Activated CD8-positive, alpha-beta memory T cell treated with anti-CD3 and anti-CD28 coated beads, Interleukin-2, amount 10 ng/mL, durations not matched to agents 7 days and 5 days (primary cell): ENCODE results near the gene PCED1A. TPM values are rescaled to one million over a fixed set of nuclear protein-coding genes. Genes with fewer than 3 reads are reported as not detected.
A peak's percentile ranks its signal among the peaks of the same experiment; 100 is the strongest.

Experiments used
- ATAC-seq: fragments of 150-1000 bp; cut with Tn5 transposase; one replicate; pipeline ENCODE4 v1.10.0; 2021; ENCODE audit warnings: moderate library complexity
- CTCF ChIA-PET: fragments of 350-600 bp; sonication (Branson Sonifier 250); formaldehyde crosslinking; loops from one replicate; lab custom pipeline; 2021; ENCODE audit warnings: antibody characterized with exemption; lab: Charles Lee
- DNase-seq: peaks from one replicate; pipeline ENCODE4 v3.0.0-alpha.2; 2020
- H3K27ac Mint-ChIP-seq: one replicate; pipeline ENCODE4 v1.8.0; 2021; ENCODE audit warnings: mild to moderate bottlenecking, mixed read lengths
- H3K27me3 Mint-ChIP-seq: one replicate; pipeline ENCODE4 v1.8.0; 2021; ENCODE audit warnings: mixed read lengths
- H3K36me3 Mint-ChIP-seq: one replicate; pipeline ENCODE4 v1.8.0; 2021; ENCODE audit warnings: mild to moderate bottlenecking, mixed read lengths
- H3K4me1 Mint-ChIP-seq: one replicate; pipeline ENCODE4 v1.8.0; 2021; ENCODE audit warnings: mixed read lengths
- H3K4me3 Mint-ChIP-seq: one replicate; pipeline ENCODE4 v1.8.0; 2021; ENCODE audit warnings: mild to moderate bottlenecking, moderate library complexity, mixed read lengths
- H3K9me3 Mint-ChIP-seq: one replicate; pipeline ENCODE4 v1.8.0; 2022; ENCODE audit warnings: low read depth, mixed read lengths
- total RNA-seq, 2 experiments: library from RNA; stranded (reverse); gene quantifications; one replicate each; pipeline ENCODE4 v1.2.3, GENCODE V29; 2021

The PCED1A gene
- total RNA-seq, 2 experiments from 2014 or later = 21.9 to 30.6 TPM

- Mint-ChIP-seq H3K27ac (peak within 1 kb of the TSS; percentile 94), H3K9me3 (no peaks in the 10 kb centered on the region), H3K4me1 (peaks cover 50% of the 10 kb centered on the region), H3K27me3 (no peaks in the 10 kb centered on the region), H3K4me3 (peak within 1 kb of the TSS; percentile 90), H3K36me3 (peaks cover 19% of the 10 kb centered on the region)
- ATAC-seq (peak; percentile 94), DNase-seq (peak; percentile 96)
- CTCF ChIA-PET = interaction anchor here (0.7 to 1.6 kb wide), 4 partner anchors 8 to 402 kb away, joined by 3 to 4 read pairs (median 4); partner anchors contain the start of gene SNRPB
These were observed 32.7 kb upstream of the PCED1A start, which contains the start of gene PTPRA for GRCh38 chr20:2873010-2873746. TSS of gene PTPRA (plus strand) at chr20:2873481. CDS start at chr20:2964278, 90,797 bp downstream.

- peaks cover 54% of the 10 kb centered on the region for H3K4me1 Mint-ChIP-seq
- CTCF ChIA-PET = interaction anchor here (0.7 to 1.0 kb wide), 3 partner anchors 42 to 402 kb away, joined by 3 to 4 read pairs (median 3); partner anchors contain the start of gene SNRPB
These were observed 32.1 kb upstream of the PCED1A start for GRCh38 chr20:2872459-2873009.

GRCh38 chr20:2871661-2872458 lies 31.4 kb upstream of the PCED1A start:
- ATAC-seq (peak; percentile 7), DNase-seq (peak; percentile 73)
- Mint-ChIP-seq H3K4me1 (peaks cover 58% of the 10 kb centered on the region), H3K36me3 (peaks cover 16% of the 10 kb centered on the region), H3K9me3 (no peaks in the 10 kb centered on the region), H3K27me3 (no peaks in the 10 kb centered on the region), H3K27ac (peak overlapping the region; percentile 94), H3K4me3 (peak overlapping the region; percentile 85)
- CTCF ChIA-PET = interaction anchor here (1.3 kb wide), 1 partner anchor 112 kb away, joined by 3 read pairs; no protein-coding TSS in a partner anchor

More at GRCh38 chr20:2872459-2873009, 32.1 kb upstream of the PCED1A start:
- ATAC-seq (peak; percentile 51), DNase-seq (peak; percentile 84)
- Mint-ChIP-seq H3K9me3 (no peaks in the 10 kb centered on the region), H3K27me3 (no peaks in the 10 kb centered on the region), H3K36me3 (peaks cover 18% of the 10 kb centered on the region), H3K4me3 (peak overlapping the region; percentile 85), H3K27ac (peak overlapping the region; percentile 94)

GRCh38 chr20:2871111-2871465 lies 30.6 kb upstream of the PCED1A start:
- ATAC-seq (no peak), DNase-seq (no peak)
- Mint-ChIP-seq H3K27ac (peak overlapping the region; percentile 16), H3K9me3 (no peaks in the 10 kb centered on the region), H3K4me1 (peaks cover 57% of the 10 kb centered on the region), H3K4me3 (no peak overlapping the region), H3K36me3 (peaks cover 10% of the 10 kb centered on the region), H3K27me3 (no peaks in the 10 kb centered on the region)
- CTCF ChIA-PET = interaction anchor here (1.0 to 1.3 kb wide), 2 partner anchors 19 to 113 kb away, joined by 3 read pairs; no protein-coding TSS in a partner anchor

- peaks cover 13% of the 10 kb centered on the region for H3K36me3 Mint-ChIP-seq
- no peaks in the 10 kb centered on the region for H3K27me3 Mint-ChIP-seq
- no peaks in the 10 kb centered on the region for H3K9me3 Mint-ChIP-seq
- ATAC-seq (no peak), DNase-seq (no peak)
- no peak overlapping the region for H3K27ac Mint-ChIP-seq
- CTCF ChIA-PET = interaction anchor here (1.9 kb wide), 1 partner anchor 17 kb away, joined by 6 read pairs; no protein-coding TSS in a partner anchor
- no peak overlapping the region for H3K4me3 Mint-ChIP-seq
- peaks cover 58% of the 10 kb centered on the region for H3K4me1 Mint-ChIP-seq
These were observed 28.9 kb upstream of the PCED1A start for GRCh38 chr20:2869381-2869780.

GRCh38 chr20:2867081-2867864 lies 26.8 kb upstream of the PCED1A start:
- H3K36me3 Mint-ChIP-seq = peaks cover 15% of the 10 kb centered on the region
- H3K4me3 Mint-ChIP-seq = no peak overlapping the region
- CTCF ChIA-PET = interaction anchor here (1.9 to 2.9 kb wide), 2 partner anchors 15 to 16 kb away, joined by 6 to 13 read pairs; no protein-coding TSS in a partner anchor
- ATAC-seq = no peak
- H3K4me1 Mint-ChIP-seq = peaks cover 55% of the 10 kb centered on the region
- no peak for DNase-seq
- H3K27me3 Mint-ChIP-seq = no peaks in the 10 kb centered on the region
- no peaks in the 10 kb centered on the region for H3K9me3 Mint-ChIP-seq
- H3K27ac Mint-ChIP-seq = no peak overlapping the region

GRCh38 chr20:2866236-2866635 lies 25.8 kb upstream of the PCED1A start:
- Mint-ChIP-seq H3K27ac (peak overlapping the region; percentile 80), H3K9me3 (no peaks in the 10 kb centered on the region), H3K27me3 (no peaks in the 10 kb centered on the region), H3K36me3 (peaks cover 17% of the 10 kb centered on the region), H3K4me3 (no peak overlapping the region), H3K4me1 (peaks cover 47% of the 10 kb centered on the region)
- CTCF ChIA-PET = interaction anchor here (0.7 to 2.9 kb wide), 5 partner anchors 11 to 138 kb away, joined by 3 to 13 read pairs (median 4); no protein-coding TSS in a partner anchor
- DNase-seq = peak; percentile 55
- peak; percentile 37 for ATAC-seq

GRCh38 chr20:2865630-2866029 lies 25.2 kb upstream of the PCED1A start:
- Mint-ChIP-seq H3K4me1 (peaks cover 41% of the 10 kb centered on the region), H3K27ac (peak overlapping the region; percentile 80), H3K9me3 (no peaks in the 10 kb centered on the region), H3K36me3 (peaks cover 18% of the 10 kb centered on the region), H3K4me3 (no peak overlapping the region), H3K27me3 (no peaks in the 10 kb centered on the region)
- CTCF ChIA-PET = interaction anchor here (0.6 to 2.9 kb wide), 16 partner anchors 8 to 180 kb away, joined by 3 to 13 read pairs (median 3); partner anchors contain the start of genes MRPS26 and PTPRA
- ATAC-seq (peak; percentile 77), DNase-seq (peak; percentile 74)

- no peaks in the 10 kb centered on the region for H3K9me3 Mint-ChIP-seq
- peak overlapping the region; percentile 80 for H3K27ac Mint-ChIP-seq
- ATAC-seq = no peak
- CTCF ChIA-PET = interaction anchor here (0.6 to 2.9 kb wide), 15 partner anchors 8 to 180 kb away, joined by 3 to 13 read pairs (median 3); partner anchors contain the start of genes MRPS26 and PTPRA
- H3K4me3 Mint-ChIP-seq = no peak overlapping the region
- no peak for DNase-seq
- no peaks in the 10 kb centered on the region for H3K27me3 Mint-ChIP-seq
- peaks cover 18% of the 10 kb centered on the region for H3K36me3 Mint-ChIP-seq
- peaks cover 37% of the 10 kb centered on the region for H3K4me1 Mint-ChIP-seq
These were observed 24.6 kb upstream of the PCED1A start for GRCh38 chr20:2865101-2865500.

GRCh38 chr20:2864626-2865025 lies 24.2 kb upstream of the PCED1A start:
- CTCF ChIA-PET = interaction anchor here (0.8 to 2.9 kb wide), 9 partner anchors 8 to 181 kb away, joined by 3 to 13 read pairs (median 4); partner anchors contain the start of genes MRPS26 and PTPRA
- DNase-seq (no peak), ATAC-seq (no peak)
- no peaks in the 10 kb centered on the region for H3K9me3 Mint-ChIP-seq
- no peak overlapping the region for H3K4me3 Mint-ChIP-seq
- H3K27ac Mint-ChIP-seq = peak overlapping the region; percentile 80
- peaks cover 18% of the 10 kb centered on the region for H3K36me3 Mint-ChIP-seq
- no peaks in the 10 kb centered on the region for H3K27me3 Mint-ChIP-seq
- H3K4me1 Mint-ChIP-seq = peaks cover 37% of the 10 kb centered on the region

- Mint-ChIP-seq H3K27me3 (no peaks in the 10 kb centered on the region), H3K9me3 (no peaks in the 10 kb centered on the region), H3K27ac (no peak overlapping the region), H3K36me3 (peaks cover 7% of the 10 kb centered on the region), H3K4me3 (no peak overlapping the region), H3K4me1 (peaks cover 6% of the 10 kb centered on the region)
- DNase-seq (no peak), ATAC-seq (no peak)
- CTCF ChIA-PET = interaction anchor here (2.4 kb wide), 1 partner anchor 19 kb away, joined by 6 read pairs; the partner anchor contains the start of genes PCED1A and VPS16
These were observed 19.1 kb upstream of the PCED1A start for GRCh38 chr20:2859330-2860121.
